ENCODE data around the gene ACO1. TPM values are rescaled to one million over a fixed set of nuclear protein-coding genes. Genes with fewer than 3 reads are reported as not detected.

ACO1 gene
- total and polyA plus RNA-seq, 9 of the 15 experiments (the other 6 are each of a cell fraction or from before 2014, with no cell fraction given) = 0.96 to 29.7 (median 16.9) TPM

GRCh38 chr9:32350682-32351081 lies 33.8 kb upstream of the ACO1 start:
- no peak overlapping the region for H3K9ac ChIP-seq (ENCODE audit: insufficient read depth in 1 of 2, low read depth in 2 of 2, low read length in 2 of 2)
- H3K4me3 ChIP-seq = no peak overlapping the region
- H3K36me3 ChIP-seq (ENCODE audit: control insufficient read depth, insufficient read depth, low read length) = no peaks in the 10 kb centered on the region
- ATAC-seq (no peak), DNase-seq (ENCODE audit: extremely low read depth in 1 of 4, low spot score in 3 of 4) (peak in 1 of 4 experiments; percentile 4), FAIRE-seq (no peak)
- no peak overlapping the region for H3K27ac ChIP-seq (ENCODE audit: extremely low read depth, low read depth, low read length)
- H3K9me3 ChIP-seq (replicated peaks; ENCODE audit: control insufficient read depth, insufficient read depth, low read depth, low read length) = no peaks in the 10 kb centered on the region
- TF ChIP-seq ZNF444 (CRISPR knock-in tag; IDR thresholded peaks at IDR 0.05) (no peak), ZHX1 (conservative IDR thresholded peaks at IDR 0.05; ENCODE audit: low read length) (no peak), RAD21 (CRISPR knock-in tag; conservative IDR thresholded peaks at IDR 0.05 in 1 of 2, IDR thresholded peaks at IDR 0.05 in 1 of 2) (peak in 1 of 2 experiments; percentile 50; a peak in 2 of 4 replicates), CBX2 (IDR thresholded peaks at IDR 0.05; ENCODE audit: insufficient read depth, low read length, poor library complexity, severe bottlenecking) (no peak), ZNF507 (tag; conservative IDR thresholded peaks at IDR 0.05) (no peak), TRIM25 (IDR thresholded peaks at IDR 0.05; ENCODE audit: borderline replicate concordance) (no peak)
- TF ChIP-seq, protein P1, sequence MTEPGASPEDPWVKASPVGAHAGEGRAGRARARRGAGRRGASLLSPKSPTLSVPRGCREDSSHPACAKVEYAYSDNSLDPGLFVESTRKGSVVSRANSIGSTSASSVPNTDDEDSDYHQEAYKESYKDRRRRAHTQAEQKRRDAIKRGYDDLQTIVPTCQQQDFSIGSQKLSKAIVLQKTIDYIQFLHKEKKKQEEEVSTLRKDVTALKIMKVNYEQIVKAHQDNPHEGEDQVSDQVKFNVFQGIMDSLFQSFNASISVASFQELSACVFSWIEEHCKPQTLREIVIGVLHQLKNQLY (CRISPR knock-in tag; conservative IDR thresholded peaks at IDR 0.05) = no peak
- TF ChIP-seq, protein P2, sequence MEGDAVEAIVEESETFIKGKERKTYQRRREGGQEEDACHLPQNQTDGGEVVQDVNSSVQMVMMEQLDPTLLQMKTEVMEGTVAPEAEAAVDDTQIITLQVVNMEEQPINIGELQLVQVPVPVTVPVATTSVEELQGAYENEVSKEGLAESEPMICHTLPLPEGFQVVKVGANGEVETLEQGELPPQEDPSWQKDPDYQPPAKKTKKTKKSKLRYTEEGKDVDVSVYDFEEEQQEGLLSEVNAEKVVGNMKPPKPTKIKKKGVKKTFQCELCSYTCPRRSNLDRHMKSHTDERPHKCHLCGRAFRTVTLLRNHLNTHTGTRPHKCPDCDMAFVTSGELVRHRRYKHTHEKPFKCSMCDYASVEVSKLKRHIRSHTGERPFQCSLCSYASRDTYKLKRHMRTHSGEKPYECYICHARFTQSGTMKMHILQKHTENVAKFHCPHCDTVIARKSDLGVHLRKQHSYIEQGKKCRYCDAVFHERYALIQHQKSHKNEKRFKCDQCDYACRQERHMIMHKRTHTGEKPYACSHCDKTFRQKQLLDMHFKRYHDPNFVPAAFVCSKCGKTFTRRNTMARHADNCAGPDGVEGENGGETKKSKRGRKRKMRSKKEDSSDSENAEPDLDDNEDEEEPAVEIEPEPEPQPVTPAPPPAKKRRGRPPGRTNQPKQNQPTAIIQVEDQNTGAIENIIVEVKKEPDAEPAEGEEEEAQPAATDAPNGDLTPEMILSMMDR (IDR thresholded peaks at IDR 0.05 in 2 of 3, conservative IDR thresholded peaks at IDR 0.05 in 1 of 3; ENCODE audit: insufficient read depth in 2 of 3, low read depth in 1 of 3, low read length in 3 of 3) = peak in 1 of 3 experiments; percentile 38; a peak in 2 of 6 replicates
- no peak overlapping the region for H2AFZ ChIP-seq (ENCODE audit: low read depth, low read length)
- H3K9me1 ChIP-seq (ENCODE audit: control insufficient read depth, insufficient read depth, low read length) = no peaks in the 10 kb centered on the region
- intact Hi-C loops (cut with micrococcal nuclease) (no loop called here), in situ Hi-C loops (cut with MboI) (no loop called here)
- no peak overlapping the region for H3K4me2 ChIP-seq (ENCODE audit: insufficient read depth, low read length)
- ChIA-PET POLR2A (no interaction called here), CTCF (ENCODE audit: low intra/inter-chr PET ratio) (interaction anchor here (0.6 kb wide), 1 partner anchor 434 kb away, joined by 3 read pairs; no protein-coding TSS in a partner anchor)
- no TSS peak for BruUV-seq (replicated peaks)
- no peaks in the 10 kb centered on the region for H3K27me3 ChIP-seq (ENCODE audit: control insufficient read depth in 2 of 2, insufficient read depth in 2 of 2, low read length in 2 of 2)
- no peaks in the 10 kb centered on the region for H4K20me1 ChIP-seq (replicated peaks; ENCODE audit: control insufficient read depth, insufficient read depth, low read length)
- H3K79me2 ChIP-seq (ENCODE audit: control insufficient read depth, insufficient read depth, low read length) = no peaks in the 10 kb centered on the region
- H3K4me1 ChIP-seq (replicated peaks in 1 of 2; ENCODE audit: control insufficient read depth in 2 of 2, insufficient read depth in 2 of 2, low read length in 2 of 2) = no peaks in the 10 kb centered on the region

Data from K562 (cell line).